Loucy (cell line): ENCODE data around the gene MORN4.
A peak's percentile ranks its signal among the peaks of the same experiment; 100 is the strongest.

Experiments
- EZH2phosphoT487 ChIP-seq: fragments of 200-600 bp; IDR thresholded peaks from 2 replicates; pipeline ENCODE4 v1.6.1; 2018; ENCODE audit warnings: antibody characterized with exemption, mild to moderate bottlenecking, moderate library complexity, borderline replicate concordance
- TF ChIP-seq, protein P1 (sequence below): fragments of 200-600 bp; sonication (generic); conservative IDR thresholded peaks from 2 replicates; pipeline ENCODE4 v1.5.1; 2014; ENCODE audit warnings: mild to moderate bottlenecking, antibody characterized with exemption, low read length

DNA sequence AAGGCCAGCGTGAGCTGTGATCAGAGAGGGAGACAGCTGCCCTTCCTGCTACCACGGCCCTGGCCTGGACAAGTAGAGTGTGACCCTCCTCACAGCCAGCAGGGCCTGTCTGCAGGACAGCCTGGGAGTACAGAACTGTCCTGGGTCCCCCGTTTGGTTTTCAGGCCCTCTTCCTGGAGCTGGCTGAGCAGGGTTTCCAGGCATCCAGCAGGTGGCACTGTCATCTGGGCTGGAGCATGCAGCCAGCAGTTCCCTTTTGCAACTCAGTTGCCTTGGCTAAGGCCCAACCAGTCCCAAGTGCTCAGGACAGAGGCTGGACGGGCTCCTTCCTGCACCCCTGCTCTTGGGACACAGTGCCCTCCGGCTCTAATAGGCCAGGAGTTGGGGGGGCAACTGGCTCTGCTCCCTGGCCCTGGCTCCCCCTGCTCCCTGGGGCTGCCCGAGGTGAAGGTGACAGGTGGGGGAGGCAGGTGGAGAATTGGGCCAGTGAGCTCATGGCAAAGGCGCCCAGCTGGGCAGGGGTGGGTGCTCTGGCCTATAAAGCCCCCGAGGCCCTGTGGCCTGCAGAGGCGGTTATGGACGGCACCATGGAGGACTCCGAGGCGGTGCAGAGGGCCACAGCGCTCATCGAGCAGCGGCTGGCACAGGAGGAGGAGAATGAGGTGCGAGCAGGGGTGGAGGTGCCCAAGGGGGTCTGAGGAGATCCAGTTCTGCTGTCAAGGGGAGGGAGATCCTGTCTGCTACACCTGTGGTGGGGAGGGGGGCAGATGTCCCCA lies 60.9 kb downstream of the MORN4 start, which contains the start of gene ANKRD2:
- TF ChIP-seq, protein P1, sequence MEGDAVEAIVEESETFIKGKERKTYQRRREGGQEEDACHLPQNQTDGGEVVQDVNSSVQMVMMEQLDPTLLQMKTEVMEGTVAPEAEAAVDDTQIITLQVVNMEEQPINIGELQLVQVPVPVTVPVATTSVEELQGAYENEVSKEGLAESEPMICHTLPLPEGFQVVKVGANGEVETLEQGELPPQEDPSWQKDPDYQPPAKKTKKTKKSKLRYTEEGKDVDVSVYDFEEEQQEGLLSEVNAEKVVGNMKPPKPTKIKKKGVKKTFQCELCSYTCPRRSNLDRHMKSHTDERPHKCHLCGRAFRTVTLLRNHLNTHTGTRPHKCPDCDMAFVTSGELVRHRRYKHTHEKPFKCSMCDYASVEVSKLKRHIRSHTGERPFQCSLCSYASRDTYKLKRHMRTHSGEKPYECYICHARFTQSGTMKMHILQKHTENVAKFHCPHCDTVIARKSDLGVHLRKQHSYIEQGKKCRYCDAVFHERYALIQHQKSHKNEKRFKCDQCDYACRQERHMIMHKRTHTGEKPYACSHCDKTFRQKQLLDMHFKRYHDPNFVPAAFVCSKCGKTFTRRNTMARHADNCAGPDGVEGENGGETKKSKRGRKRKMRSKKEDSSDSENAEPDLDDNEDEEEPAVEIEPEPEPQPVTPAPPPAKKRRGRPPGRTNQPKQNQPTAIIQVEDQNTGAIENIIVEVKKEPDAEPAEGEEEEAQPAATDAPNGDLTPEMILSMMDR, result peak; percentile 87
- no peak for TF ChIP-seq EZH2phosphoT487
